ENCODE measurements around the gene MFSD12.

MFSD12 gene

DNA sequence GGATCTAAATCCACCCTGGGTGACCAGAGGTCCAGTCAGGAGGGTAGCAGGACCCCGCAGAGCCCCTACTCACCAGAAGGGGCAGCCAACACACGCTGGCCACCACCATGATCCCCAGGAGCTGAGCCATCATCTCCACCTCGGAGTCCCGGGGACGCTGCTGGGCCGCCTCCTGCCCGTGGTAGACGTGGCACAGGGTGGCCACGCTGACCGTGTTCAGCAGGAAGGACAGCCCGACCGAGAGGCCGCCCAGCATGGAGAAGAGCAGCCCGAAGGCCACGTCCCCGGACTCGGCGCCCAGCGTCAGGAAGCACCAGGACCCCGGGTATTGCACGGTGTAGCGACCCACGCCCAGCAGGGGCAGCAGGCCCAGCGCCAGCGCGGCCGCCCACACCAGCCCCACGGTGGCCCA, 42.4 kb upstream of the MFSD12 start:
- no peak overlapping the region for H3K27ac ChIP-seq (ENCODE audit: poor library complexity, severe bottlenecking)
- DNase-seq (ENCODE audit: low spot score) (no peak), ATAC-seq (ENCODE audit: low read depth) (no peak)
- H3K4me3 ChIP-seq (ENCODE audit: severe bottlenecking): no peak overlapping the region
- no peaks in the 10 kb centered on the region for H3K27me3 ChIP-seq (ENCODE audit: insufficient read depth, poor library complexity, severe bottlenecking)
- H3K9me3 ChIP-seq (ENCODE audit: severe bottlenecking): no peaks in the 10 kb centered on the region
- TF ChIP-seq, protein P1, sequence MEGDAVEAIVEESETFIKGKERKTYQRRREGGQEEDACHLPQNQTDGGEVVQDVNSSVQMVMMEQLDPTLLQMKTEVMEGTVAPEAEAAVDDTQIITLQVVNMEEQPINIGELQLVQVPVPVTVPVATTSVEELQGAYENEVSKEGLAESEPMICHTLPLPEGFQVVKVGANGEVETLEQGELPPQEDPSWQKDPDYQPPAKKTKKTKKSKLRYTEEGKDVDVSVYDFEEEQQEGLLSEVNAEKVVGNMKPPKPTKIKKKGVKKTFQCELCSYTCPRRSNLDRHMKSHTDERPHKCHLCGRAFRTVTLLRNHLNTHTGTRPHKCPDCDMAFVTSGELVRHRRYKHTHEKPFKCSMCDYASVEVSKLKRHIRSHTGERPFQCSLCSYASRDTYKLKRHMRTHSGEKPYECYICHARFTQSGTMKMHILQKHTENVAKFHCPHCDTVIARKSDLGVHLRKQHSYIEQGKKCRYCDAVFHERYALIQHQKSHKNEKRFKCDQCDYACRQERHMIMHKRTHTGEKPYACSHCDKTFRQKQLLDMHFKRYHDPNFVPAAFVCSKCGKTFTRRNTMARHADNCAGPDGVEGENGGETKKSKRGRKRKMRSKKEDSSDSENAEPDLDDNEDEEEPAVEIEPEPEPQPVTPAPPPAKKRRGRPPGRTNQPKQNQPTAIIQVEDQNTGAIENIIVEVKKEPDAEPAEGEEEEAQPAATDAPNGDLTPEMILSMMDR (IDR thresholded peaks at IDR 0.05; ENCODE audit: poor library complexity, severe bottlenecking): no peak
- no peaks in the 10 kb centered on the region for H3K4me1 ChIP-seq (ENCODE audit: insufficient read depth, poor library complexity, severe bottlenecking)
- no peaks in the 10 kb centered on the region for H3K36me3 ChIP-seq (ENCODE audit: low read depth)

DNA sequence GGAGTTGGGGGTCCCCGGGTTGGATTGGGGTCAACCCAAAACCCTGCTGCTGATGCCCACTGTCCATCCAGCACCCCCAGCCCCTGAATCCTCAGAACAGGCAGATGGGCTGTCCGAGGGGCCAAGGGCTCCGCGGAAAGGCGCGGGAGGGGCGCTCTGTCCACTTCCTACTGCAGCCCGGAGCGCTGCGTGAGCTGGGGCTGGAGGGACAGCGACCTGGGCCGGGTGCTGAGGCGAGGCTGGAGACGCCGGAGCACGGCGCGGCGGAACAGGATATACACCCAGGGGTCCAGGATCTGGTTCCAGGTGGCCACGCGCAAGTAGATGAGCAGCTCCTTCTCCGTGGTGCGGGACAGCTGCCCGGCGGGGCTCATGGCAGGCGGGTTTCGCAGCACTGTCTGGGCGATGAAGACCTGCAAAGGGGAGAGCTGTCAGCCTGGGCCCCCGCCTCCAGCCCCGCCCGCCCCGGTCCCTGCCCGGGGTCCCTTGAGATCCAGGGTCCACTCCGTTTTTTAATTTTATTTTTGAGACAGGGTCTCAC, 38.2 kb upstream of the MFSD12 start:
- H3K36me3 ChIP-seq (ENCODE audit: low read depth): no peaks in the 10 kb centered on the region
- TF ChIP-seq, protein P1 (IDR thresholded peaks at IDR 0.05; ENCODE audit: poor library complexity, severe bottlenecking): no peak
- ATAC-seq (ENCODE audit: low read depth): no peak
- no peaks in the 10 kb centered on the region for H3K4me1 ChIP-seq (ENCODE audit: insufficient read depth, poor library complexity, severe bottlenecking)
- no peaks in the 10 kb centered on the region for H3K9me3 ChIP-seq (ENCODE audit: severe bottlenecking)
- H3K27me3 ChIP-seq (ENCODE audit: insufficient read depth, poor library complexity, severe bottlenecking): no peaks in the 10 kb centered on the region
- H3K27ac ChIP-seq (ENCODE audit: poor library complexity, severe bottlenecking): no peak overlapping the region
- no peak overlapping the region for H3K4me3 ChIP-seq (ENCODE audit: severe bottlenecking)
- DNase-seq (ENCODE audit: low spot score): no peak

DNA sequence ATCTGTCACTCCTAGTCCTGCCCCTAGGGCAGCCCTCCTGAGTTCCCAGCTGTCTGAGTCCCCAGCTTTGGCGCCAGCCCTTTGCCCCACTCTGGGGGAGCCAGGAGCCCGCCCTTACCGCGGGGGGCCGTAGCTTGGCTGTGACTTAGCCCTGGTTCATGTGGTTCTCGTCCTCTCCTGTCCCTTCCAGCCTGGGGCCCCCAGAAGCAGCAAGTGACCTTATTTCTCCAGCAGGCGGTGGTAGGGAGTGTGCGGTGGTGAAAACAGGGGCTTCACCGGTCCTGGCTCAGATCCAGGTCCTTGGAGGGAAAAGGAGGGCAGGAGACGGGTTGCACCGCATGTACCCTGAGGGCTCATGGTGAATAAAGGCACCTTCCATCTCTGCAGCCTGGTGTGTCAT, 35.8 kb upstream of the MFSD12 start:
- TF ChIP-seq, protein P1 (IDR thresholded peaks at IDR 0.05; ENCODE audit: poor library complexity, severe bottlenecking): no peak
- ATAC-seq (ENCODE audit: low read depth) (no peak), DNase-seq (ENCODE audit: low spot score) (no peak)
- Histone ChIP-seq H3K36me3 (ENCODE audit: low read depth) (no peaks in the 10 kb centered on the region), H3K4me1 (ENCODE audit: insufficient read depth, poor library complexity, severe bottlenecking) (no peaks in the 10 kb centered on the region), H3K9me3 (ENCODE audit: severe bottlenecking) (no peaks in the 10 kb centered on the region), H3K27me3 (ENCODE audit: insufficient read depth, poor library complexity, severe bottlenecking) (no peaks in the 10 kb centered on the region), H3K4me3 (ENCODE audit: severe bottlenecking) (no peak overlapping the region), H3K27ac (ENCODE audit: poor library complexity, severe bottlenecking) (no peak overlapping the region)

DNA sequence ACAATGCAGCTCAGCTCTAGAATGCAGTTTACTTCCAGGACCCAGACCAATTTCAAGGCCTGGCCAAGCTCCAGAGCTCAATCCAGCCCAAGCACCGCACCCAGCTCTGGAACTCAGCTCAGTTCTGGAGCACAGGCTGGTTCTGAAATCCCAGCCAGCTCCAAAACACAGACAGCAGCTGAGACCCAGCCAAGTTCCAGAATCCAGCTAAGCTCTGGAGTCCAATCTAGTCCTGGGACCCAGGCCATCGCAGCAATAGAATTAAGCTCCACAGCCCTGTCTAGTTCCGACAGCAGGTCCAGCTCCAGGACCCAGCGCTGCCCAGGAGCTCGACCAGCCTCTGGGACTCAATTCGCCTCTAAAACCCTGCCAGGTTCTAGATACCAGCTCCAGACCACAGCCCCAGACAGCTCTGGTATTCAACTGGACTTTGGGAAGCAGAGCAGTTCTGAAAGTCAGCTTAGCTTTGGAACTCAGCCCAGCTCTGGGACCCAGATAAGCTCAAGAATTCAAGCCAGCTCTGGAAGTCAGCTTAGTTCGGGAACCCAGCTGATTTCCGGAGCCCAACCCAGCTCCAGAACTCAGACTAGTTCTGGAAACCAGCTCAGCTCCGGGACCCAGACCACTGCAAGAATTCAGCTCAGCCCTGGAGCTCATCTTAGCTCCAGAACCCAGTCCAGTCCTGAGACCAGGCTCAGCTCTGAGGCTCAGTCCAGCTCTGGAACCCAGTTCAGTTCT, 34.7 kb upstream of the MFSD12 start:
- Histone ChIP-seq H3K4me1 (ENCODE audit: insufficient read depth, poor library complexity, severe bottlenecking) (no peaks in the 10 kb centered on the region), H3K27ac (ENCODE audit: poor library complexity, severe bottlenecking) (no peak overlapping the region), H3K36me3 (ENCODE audit: low read depth) (no peaks in the 10 kb centered on the region), H3K4me3 (ENCODE audit: severe bottlenecking) (no peak overlapping the region), H3K27me3 (ENCODE audit: insufficient read depth, poor library complexity, severe bottlenecking) (peaks cover 2% of the 10 kb centered on the region), H3K9me3 (ENCODE audit: severe bottlenecking) (no peaks in the 10 kb centered on the region)
- no peak for ATAC-seq (ENCODE audit: low read depth)
- DNase-seq (ENCODE audit: low spot score): no peak
- TF ChIP-seq, protein P1 (IDR thresholded peaks at IDR 0.05; ENCODE audit: poor library complexity, severe bottlenecking): no peak
